ENCODE measurements around the gene MATCAP1. TPM values are rescaled to one million over a fixed set of nuclear protein-coding genes. Genes with fewer than 3 reads are reported as not detected.

The MATCAP1 gene
- total and polyA plus RNA-seq, 2 of the 8 experiments (the other 6 are each of a cell fraction or from before 2014, with no cell fraction given) = 22.9 to 27.5 TPM

GRCh38 chr16:67150833-67151396 is 32.8 kb downstream of the MATCAP1 start, which contains the start of gene B3GNT9:
Gene B3GNT9, minus strand, starts transcription at chr16:67150998. Its CDS starts 513 bp downstream, at chr16:67150485.
- Histone ChIP-seq H3K4me3 (ENCODE audit: extremely low read depth in 1 of 4, insufficient read depth in 2 of 4, low read depth in 3 of 4, low read length in 4 of 4) (peak within 1 kb of the TSS; percentile 62 to 75 (median 72)), H3K27me3 (replicated peaks in 1 of 4; ENCODE audit: control insufficient read depth in 3 of 4, extremely low read depth in 1 of 4, insufficient read depth in 3 of 4, low read length in 3 of 4) (peaks cover 34 to 56% (median 47%) of the 10 kb centered on the region in 4 experiments)
- CTCF ChIA-PET (ENCODE audit: partially characterized antibody) = interaction anchor here (0.6 to 14.1 kb wide), 25 partner anchors 10 to 363 kb away, joined by 3 to 291 read pairs (median 4); partner anchors contain the start of genes CES3, FBXL8, HSF4 and NOL3
- TF ChIP-seq, protein P1, sequence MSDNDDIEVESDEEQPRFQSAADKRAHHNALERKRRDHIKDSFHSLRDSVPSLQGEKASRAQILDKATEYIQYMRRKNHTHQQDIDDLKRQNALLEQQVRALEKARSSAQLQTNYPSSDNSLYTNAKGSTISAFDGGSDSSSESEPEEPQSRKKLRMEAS (IDR thresholded peaks at IDR 0.05) = peak; percentile 78; the same call in 1 of the 2 replicates
- peak; percentile 73 for TF ChIP-seq ASH2L (IDR thresholded peaks at IDR 0.05; ENCODE audit: low read length)
- TF ChIP-seq EZH2 (IDR thresholded peaks at IDR 0.05; ENCODE audit: low read depth, low read length, severe bottlenecking) = peak; percentile 40
- no peak for TF ChIP-seq RXRA (IDR thresholded peaks at IDR 0.05; ENCODE audit: insufficient read depth, low read depth, low read length)
- 0 out of 2 replicates have a peak, but pooled peaks have one; percentile 36 for TF ChIP-seq YY1 (IDR thresholded peaks at IDR 0.05; ENCODE audit: low read depth, low read length)
- peak; percentile 59 for TF ChIP-seq E2F6 (IDR thresholded peaks at IDR 0.05)
- TF ChIP-seq ATF3 (IDR thresholded peaks at IDR 0.05; ENCODE audit: insufficient read depth, low read depth, low read length) = 0 out of 2 replicates have a peak, but pooled peaks have one; percentile 59
- TF ChIP-seq HDAC2 (IDR thresholded peaks at IDR 0.05; ENCODE audit: borderline replicate concordance in 1 of 2, low read depth in 2 of 2, low read length in 2 of 2) = 0 out of 4 replicates have a peak, but pooled peaks of 1 of the 2 experiments have one; percentile 20
- no peak for TF ChIP-seq SP4 (IDR thresholded peaks at IDR 0.05; ENCODE audit: low read length)

More at GRCh38 chr16:67150833-67151396, 32.8 kb downstream of the MATCAP1 start, which contains the start of gene B3GNT9:
- Histone ChIP-seq H3K23me2 (ENCODE audit: low read depth, low read length) (peaks cover 17% of the 10 kb centered on the region; the same call in 1 of the 2 replicates), H3K14ac (ENCODE audit: insufficient read length) (no peak within 1 kb of the TSS), H3K4me1 (replicated peaks in 1 of 4; ENCODE audit: control insufficient read depth in 3 of 4, insufficient read depth in 4 of 4, low read length in 3 of 4) (peaks cover 0 to 13% (median 9%) of the 10 kb centered on the region in 4 experiments; a peak in 5 of 7 replicates), H3K56ac (replicated peaks; ENCODE audit: insufficient read length, low read depth, low read length) (peak within 1 kb of the TSS; percentile 39), H3K27ac (ENCODE audit: low read depth, low read length) (no peak within 1 kb of the TSS), H2AFZ (ENCODE audit: low read length) (peak within 1 kb of the TSS; percentile 95; the same call in 1 of the 2 replicates), H3K4ac (replicated peaks; ENCODE audit: insufficient read length, low read depth, low read length) (peak within 1 kb of the TSS; percentile 47), H3K18ac (ENCODE audit: extremely low read depth, low read length) (peak within 1 kb of the TSS; percentile 97), H2BK15ac (ENCODE audit: low read length) (peak within 1 kb of the TSS; percentile 97; the same call in 1 of the 2 replicates), H4K91ac (replicated peaks; ENCODE audit: insufficient read length, low read length) (no peak within 1 kb of the TSS), H3K79me1 (ENCODE audit: low read depth, low read length) (no peaks in the 10 kb centered on the region), H2BK20ac (ENCODE audit: low read length) (no peak within 1 kb of the TSS), H3K9ac (replicated peaks in 1 of 4; ENCODE audit: extremely low read depth in 1 of 4, low read depth in 3 of 4, low read length in 3 of 4) (peak within 1 kb of the TSS in 3 of 4 experiments; percentile 15 to 45 (median 42); a peak in 5 of 7 replicates), H2BK120ac (replicated peaks; ENCODE audit: low read depth, low read length) (peak within 1 kb of the TSS; percentile 75), H3K79me2 (ENCODE audit: control insufficient read depth in 1 of 2, insufficient read depth in 2 of 2, low read length in 2 of 2) (no peaks in the 10 kb centered on the region), H4K8ac (ENCODE audit: extremely low read depth, insufficient read depth, low read length) (peak within 1 kb of the TSS; percentile 96), H3K23ac (ENCODE audit: insufficient read length) (no peak within 1 kb of the TSS), H3K36me3 (ENCODE audit: control insufficient read depth in 2 of 4, insufficient read depth in 4 of 4, low read length in 3 of 4) (peaks cover 8 to 15% (median 12%) of the 10 kb centered on the region in 4 experiments; a peak in 5 of 8 replicates), H4K20me1 (replicated peaks in 1 of 2; ENCODE audit: control insufficient read depth in 1 of 2, insufficient read depth in 2 of 2, low read length in 2 of 2) (peaks cover 6 to 30% of the 10 kb centered on the region in 2 experiments), H4K5ac (ENCODE audit: insufficient read length, low read depth, low read length) (peak within 1 kb of the TSS; percentile 83), H3K4me2 (ENCODE audit: insufficient read depth in 1 of 2, low read depth in 2 of 2, low read length in 2 of 2) (peak within 1 kb of the TSS; percentile 80 to 92), H2BK5ac (ENCODE audit: low read depth, low read length) (no peak within 1 kb of the TSS; the same call in 1 of the 2 replicates), H3K9me3 (ENCODE audit: insufficient read depth in 2 of 2, low read depth in 1 of 2, low read length in 1 of 2) (no peaks in the 10 kb centered on the region; a peak in 1 of 4 replicates), H2AK5ac (ENCODE audit: low read depth, low read length) (no peak within 1 kb of the TSS), H2BK12ac (ENCODE audit: low read depth, low read length) (peak within 1 kb of the TSS; percentile 39; the same call in 1 of the 2 replicates)
- 2% methylated on average over 33 of the region's 34 CpGs; no CpG with 5 or more reads in 1 of the 2 experiments for WGBS, 2 experiments (ENCODE audit: extremely low coverage in 1 of 2, insufficient coverage in 1 of 2, insufficient read length in 1 of 2, insufficient replicate concordance in 2 of 2, low coverage in 1 of 2, low lambda C conversion rate in 2 of 2, missing lambda C conversion rate in 1 of 2)
- FAIRE-seq = no peak
- DNase-seq (ENCODE audit: low read depth in 1 of 2, low spot score in 2 of 2) = peak in 1 of 2 experiments; percentile 88
- POLR2A ChIA-PET (ENCODE audit: partially characterized antibody) = interaction anchor here (0.8 to 2.5 kb wide), 11 partner anchors 10 to 175 kb away, joined by 3 to 12 read pairs (median 4); partner anchors contain the start of gene HSF4
